ENCODE measurements around the gene GNPAT. TPM values are rescaled to one million over a fixed set of nuclear protein-coding genes. Genes with fewer than 3 reads are reported as not detected.
A peak's percentile ranks its signal among the peaks of the same experiment; 100 is the strongest.
"Not testable (repeated sequence)": the region's sequence is repeated elsewhere in the genome, so short reads cannot be mapped to it uniquely, and the experiment has no call there.

Gene GNPAT
- total RNA-seq, 1 experiment from 2014 or later, result 62.5 TPM

DNA sequence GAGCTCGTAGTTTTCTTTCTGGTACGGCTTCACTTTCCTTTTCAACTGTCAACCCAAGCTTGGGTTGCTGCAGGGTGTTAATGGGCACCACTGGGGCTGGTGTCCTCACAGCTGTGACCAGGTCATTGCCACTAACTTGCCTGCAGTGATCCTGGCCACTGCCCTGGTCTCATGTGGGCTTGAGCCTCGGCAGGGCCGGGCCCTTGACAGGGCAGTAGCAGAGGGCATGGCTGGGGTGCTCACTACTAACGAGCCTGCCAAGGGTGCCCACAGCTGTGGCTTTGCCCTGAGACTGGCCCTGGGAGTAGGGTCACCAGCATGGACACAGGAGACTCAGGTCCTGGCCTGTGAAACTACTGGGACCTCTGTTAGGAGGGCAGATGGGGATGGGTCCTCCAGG lies 31.5 kb upstream of the GNPAT start:
- H3K36me3 ChIP-seq, result no peaks in the 10 kb centered on the region
- peaks cover 6% of the 10 kb centered on the region; the same call in 1 of the 2 replicates for H3K27me3 ChIP-seq
- H3K4me3 ChIP-seq, result no peak overlapping the region
- H3K9me3 ChIP-seq, result no peaks in the 10 kb centered on the region
- DNase-seq, result no peak

- Histone ChIP-seq H3K4me3 (no peak overlapping the region), H3K27me3 (peaks cover 10% of the 10 kb centered on the region), H3K36me3 (no peaks in the 10 kb centered on the region), H3K9me3 (no peaks in the 10 kb centered on the region)
- DNase-seq, result no peak
Observed at GRCh38 chr1:231210126-231210525, 30.9 kb upstream of the GNPAT start.

DNA sequence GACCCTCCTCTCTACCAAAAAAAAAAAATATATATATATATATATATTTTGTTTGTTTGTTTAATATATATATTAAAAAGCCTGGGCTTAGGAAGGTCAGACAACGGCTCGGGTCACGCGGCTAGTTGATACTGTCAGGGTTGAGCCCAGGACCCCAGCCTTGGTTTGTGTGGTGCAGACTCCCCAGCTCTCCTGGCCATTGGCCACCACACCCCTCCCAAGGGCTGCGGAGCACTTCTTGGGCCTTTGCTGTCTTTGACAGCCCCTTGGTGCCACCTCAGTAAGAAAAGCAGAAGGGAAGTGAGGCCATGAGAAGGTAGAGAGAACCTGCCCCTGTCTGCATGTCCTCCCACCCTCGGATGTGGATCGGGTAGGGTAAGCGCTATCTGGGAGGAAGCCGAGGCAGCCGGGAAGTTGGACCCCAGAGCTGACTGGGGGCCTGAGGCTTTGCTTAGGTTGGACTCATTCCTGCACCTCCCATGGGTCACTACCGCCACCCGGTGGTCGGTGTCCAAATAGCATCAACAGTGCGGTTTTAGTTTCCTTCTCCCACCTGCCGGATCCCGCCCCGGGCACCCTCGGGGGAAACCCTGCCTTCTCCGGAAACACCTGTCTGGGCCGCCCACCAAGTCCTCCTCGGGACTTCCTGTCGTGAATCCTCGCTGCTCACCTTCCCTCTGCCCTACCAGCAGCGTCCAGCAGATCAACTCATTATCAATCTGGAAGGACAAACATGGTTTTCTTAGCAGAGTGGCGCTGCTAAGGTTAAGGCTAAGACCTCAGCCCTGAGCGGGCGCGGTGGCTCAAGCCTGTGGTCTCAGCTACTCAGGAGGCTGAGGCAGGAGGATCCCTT lies 29.8 kb upstream of the GNPAT start:
- peak; percentile 55 for DNase-seq
- H3K36me3 ChIP-seq, result no peaks in the 10 kb centered on the region
- peak overlapping the region; percentile 44 for H3K4me3 ChIP-seq
- H3K27me3 ChIP-seq, result peaks cover 15% of the 10 kb centered on the region
- H3K9me3 ChIP-seq, result no peaks in the 10 kb centered on the region

DNA sequence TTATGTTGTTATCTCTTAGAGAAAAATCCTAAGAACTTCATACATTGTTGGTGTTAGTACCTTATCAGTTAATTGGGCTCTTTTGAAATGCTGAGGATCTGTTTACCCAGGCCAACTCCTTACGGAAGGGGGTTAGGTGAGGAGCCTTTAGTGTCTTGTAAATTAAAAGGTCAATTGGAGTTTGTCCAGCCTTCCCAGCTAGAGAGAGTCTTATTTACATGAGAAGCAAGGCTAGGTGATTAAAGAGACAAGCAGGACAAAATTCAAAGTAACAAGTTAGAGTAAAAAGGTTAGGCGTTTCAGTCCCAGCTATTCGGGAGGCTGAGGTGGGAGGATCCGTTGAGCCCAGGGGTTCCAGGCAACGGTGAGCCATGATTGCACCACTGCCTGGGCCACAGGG lies 28.7 kb upstream of the GNPAT start:
- not testable (repeated sequence) for DNase-seq, H3K36me3 ChIP-seq, H3K9me3 ChIP-seq, H3K4me3 ChIP-seq
- H3K27me3 ChIP-seq, result peaks cover 15% of the 10 kb centered on the region

DNA sequence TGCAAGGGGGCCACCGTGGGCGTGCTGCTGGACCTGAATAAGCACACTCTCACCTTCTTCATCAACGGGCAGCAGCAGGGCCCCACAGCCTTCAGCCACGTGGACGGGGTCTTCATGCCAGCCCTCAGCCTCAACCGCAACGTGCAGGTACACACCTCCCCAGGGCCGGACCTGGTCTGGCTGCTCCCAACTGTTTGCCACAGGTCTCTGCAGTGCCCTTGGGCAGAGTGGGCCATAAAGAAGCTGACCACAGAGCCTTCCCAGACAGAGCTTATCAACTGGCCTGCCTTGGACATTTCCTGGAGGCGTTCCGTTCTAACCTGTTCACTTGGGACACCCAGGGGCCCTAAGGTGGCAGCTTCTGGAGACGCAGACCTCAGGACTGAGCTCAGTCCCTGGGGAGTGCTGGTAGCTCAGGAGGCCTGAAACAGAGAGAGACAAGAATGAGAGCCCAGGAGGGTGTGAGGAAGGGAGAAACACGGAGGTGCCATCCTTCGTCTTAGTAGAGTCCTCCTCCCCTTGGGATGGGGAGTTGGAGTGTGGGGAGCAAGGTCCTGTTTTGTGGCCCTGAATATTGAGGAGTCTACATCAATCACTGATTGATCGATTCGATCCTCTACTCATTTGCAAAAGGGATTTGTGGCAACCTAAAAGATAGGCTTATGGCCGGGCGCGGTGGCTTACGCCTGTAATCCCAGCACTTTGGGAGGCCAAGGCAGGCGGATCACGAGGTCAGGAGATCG lies 27.0 kb upstream of the GNPAT start:
- H3K36me3 ChIP-seq, result no peaks in the 10 kb centered on the region
- DNase-seq, result no peak
- H3K27me3 ChIP-seq, result peaks cover 19% of the 10 kb centered on the region
- no peak overlapping the region for H3K4me3 ChIP-seq
- no peaks in the 10 kb centered on the region for H3K9me3 ChIP-seq

DNA sequence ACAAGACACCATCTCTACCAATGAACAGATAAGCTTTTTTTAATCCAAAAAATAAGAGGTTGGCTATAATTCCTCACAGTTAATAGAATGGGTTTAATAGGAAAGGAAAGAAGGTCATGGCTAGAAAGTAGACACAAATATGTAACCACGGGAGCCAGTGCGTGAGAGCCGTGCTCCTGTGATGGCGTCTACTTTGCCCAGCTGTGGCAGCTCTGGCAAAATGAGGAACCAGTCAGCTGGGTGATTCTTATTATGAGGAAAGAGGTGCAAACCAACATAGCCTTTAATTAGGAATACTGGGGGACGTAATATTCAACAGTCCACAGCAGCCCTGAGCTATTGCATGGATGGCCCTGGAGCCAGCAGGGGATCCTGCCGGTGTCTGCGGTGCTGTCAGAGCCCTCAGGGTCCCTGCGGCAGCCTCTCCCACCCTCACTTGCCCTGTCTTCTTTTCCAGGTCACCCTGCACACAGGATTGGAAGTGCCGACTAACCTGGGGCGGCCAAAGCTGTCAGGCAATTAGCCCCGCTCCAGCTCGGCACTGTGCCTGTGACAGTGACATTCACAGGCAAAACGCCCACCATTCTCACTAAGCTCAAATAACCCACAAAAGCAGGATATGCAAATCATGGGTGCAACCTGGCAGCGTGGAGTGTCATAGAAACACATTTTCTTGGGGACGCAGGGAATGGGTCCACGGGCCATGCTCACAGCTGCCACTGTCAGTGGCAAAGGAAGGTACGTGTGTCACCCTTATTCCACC lies 25.9 kb upstream of the GNPAT start:
- DNase-seq, result no peak
- Histone ChIP-seq H3K9me3 (no peaks in the 10 kb centered on the region), H3K4me3 (no peak overlapping the region), H3K36me3 (no peaks in the 10 kb centered on the region), H3K27me3 (peaks cover 19% of the 10 kb centered on the region)

DNA sequence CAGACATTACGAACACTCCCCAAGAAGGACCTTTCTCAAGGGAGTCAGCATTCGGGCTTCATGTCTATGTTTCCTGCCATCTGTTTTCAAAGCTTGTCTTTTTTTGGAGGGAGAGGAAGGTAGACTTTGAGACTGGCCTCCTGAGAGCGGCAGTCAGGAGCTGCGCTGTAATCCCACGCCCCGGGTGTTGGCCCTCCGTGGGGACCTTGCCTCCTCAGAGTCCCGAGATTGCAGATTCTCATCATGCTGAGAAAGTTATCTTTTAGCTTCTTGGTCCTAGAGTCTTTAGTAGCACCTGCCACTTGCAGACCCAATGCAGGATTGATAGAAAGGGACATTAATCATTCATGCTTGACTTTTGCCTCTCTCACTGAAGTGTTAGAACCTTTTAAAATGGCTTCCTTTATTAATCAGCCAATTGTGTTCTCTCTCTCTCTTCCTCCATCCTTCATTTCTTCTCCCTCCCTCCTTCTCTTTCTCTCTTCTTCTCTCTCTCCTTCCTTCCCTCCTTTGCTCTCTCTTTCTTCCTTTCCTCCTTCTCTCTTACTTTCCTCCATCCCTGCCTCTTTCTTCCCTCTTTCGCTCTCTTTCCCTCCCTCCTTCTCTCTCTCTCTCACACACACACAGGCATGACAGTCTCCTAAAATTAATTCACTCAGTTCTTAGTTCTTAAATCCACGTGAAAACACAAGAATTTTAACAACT lies 25.2 kb upstream of the GNPAT start:
- H3K9me3 ChIP-seq, result no peaks in the 10 kb centered on the region
- no peak overlapping the region for H3K4me3 ChIP-seq
- H3K36me3 ChIP-seq, result no peaks in the 10 kb centered on the region
- DNase-seq, result no peak
- peaks cover 19% of the 10 kb centered on the region for H3K27me3 ChIP-seq

- Histone ChIP-seq H3K36me3 (no peaks in the 10 kb centered on the region), H3K4me3 (no peak overlapping the region), H3K27me3 (peaks cover 19% of the 10 kb centered on the region), H3K9me3 (no peaks in the 10 kb centered on the region)
- no peak for DNase-seq
Observed at GRCh38 chr1:231216498-231216897, 24.5 kb upstream of the GNPAT start.

GRCh38 chr1:231217056-231217455 lies 24.0 kb upstream of the GNPAT start:
- no peak for DNase-seq
- peaks cover 18% of the 10 kb centered on the region for H3K27me3 ChIP-seq
- H3K36me3 ChIP-seq, result no peaks in the 10 kb centered on the region
- H3K4me3 ChIP-seq, result no peak overlapping the region
- H3K9me3 ChIP-seq, result no peaks in the 10 kb centered on the region

DNA sequence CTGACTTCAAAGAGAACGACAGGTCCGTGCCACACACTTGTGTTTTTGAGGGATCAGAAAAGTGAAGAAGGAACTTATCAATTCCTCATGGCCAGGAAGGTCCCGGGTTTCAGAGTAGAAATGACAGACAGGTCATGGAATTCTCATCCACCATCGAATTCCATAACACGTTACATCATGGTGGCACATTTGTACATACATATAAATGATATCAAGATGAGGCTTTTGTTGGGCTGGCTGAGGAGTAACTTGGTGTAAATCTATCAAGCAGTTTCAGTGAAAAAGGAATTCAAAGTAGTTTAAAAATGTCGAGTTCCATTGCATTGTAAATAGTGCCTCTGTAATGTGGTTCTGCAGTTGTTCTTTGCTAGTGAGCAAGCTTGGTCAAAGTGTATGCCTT lies 22.9 kb upstream of the GNPAT start:
- H3K9me3 ChIP-seq, result no peaks in the 10 kb centered on the region
- peaks cover 14% of the 10 kb centered on the region; the same call in 1 of the 2 replicates for H3K27me3 ChIP-seq
- H3K4me3 ChIP-seq, result no peak overlapping the region
- DNase-seq, result no peak
- H3K36me3 ChIP-seq, result no peaks in the 10 kb centered on the region

DNA sequence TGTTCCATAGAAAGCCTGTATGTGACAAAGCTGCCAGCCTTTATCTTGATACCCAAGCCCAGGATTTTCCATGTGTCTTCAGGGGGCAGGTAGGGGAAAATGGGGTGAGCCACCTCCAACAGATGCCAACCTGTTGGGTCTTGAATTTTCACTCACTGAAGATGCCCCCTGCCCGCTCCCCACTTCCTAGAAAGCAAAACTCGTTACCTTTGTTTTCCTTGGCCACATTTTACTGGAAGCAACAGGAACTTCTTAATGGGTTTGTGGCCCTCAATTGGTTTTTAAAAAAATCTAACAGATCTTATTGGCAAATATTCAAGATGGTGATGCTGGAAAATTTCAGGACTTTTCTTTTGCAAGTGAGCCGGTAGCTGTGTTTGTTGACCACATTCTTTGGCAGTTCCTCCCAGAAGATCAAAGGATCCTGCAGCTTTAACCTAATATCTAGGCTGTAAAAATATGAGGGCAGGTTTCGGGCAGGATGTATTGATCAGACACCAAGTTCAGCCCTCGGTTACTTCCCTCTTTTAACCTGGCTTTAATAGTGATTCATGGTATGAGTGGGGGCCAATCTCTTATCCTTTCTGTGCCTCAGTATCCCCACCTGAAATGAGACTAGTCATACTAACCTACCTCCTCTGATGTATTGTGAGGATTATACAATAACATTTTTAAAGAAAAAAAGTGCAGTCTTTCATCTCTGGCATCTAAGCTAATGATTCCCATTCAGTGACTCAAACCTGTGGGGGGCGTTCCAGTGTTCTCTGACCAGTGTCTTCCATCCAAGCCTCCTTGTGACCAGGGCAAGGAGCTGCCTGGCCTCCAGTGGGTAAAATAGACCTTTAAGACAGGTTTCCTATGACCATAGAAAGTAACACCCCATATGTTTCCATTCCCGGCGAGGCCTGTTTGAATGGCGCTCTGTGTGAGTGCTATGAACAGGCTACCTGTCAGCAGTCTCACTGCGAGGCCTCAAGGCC lies 21.3 kb upstream of the GNPAT start:
- H3K4me3 ChIP-seq, result no peak overlapping the region
- no peak for DNase-seq
- peaks cover 14% of the 10 kb centered on the region; the same call in 1 of the 2 replicates for H3K27me3 ChIP-seq

DNA sequence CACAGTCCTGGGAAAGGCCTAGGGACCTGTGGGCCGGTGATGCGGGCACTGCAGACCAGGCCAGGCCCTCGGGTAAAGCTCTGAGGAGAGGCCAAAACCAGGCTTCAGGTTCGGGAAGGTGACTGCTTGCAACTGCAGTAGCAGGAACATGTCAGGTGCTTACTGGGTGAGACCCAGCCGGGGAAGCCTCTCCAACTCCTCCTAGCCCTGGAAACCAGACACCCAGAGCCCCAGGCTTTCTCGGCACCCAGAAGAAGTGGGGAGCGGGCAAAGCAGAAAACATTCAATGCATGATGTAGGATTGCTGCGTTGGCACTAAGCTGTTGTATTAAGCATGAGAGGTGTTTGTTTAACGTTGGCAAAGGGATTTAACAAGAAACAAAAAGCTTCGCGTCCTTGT lies 20.2 kb upstream of the GNPAT start:
- H3K9me3 ChIP-seq, result no peaks in the 10 kb centered on the region
- H3K36me3 ChIP-seq, result peaks cover 14% of the 10 kb centered on the region; the same call in 1 of the 2 replicates
- no peak for DNase-seq
- H3K27me3 ChIP-seq, result peaks cover 5% of the 10 kb centered on the region; the same call in 1 of the 2 replicates
- H3K4me3 ChIP-seq, result no peak overlapping the region

More for the DNA sequence above, 21.3 kb upstream of the GNPAT start:
- H3K36me3 ChIP-seq, result peaks cover 8% of the 10 kb centered on the region; the same call in 1 of the 2 replicates
- no peaks in the 10 kb centered on the region for H3K9me3 ChIP-seq

GRCh38 chr1:231226156-231226555 lies 14.9 kb upstream of the GNPAT start:
- H3K27me3 ChIP-seq, result no peaks in the 10 kb centered on the region
- no peaks in the 10 kb centered on the region for H3K9me3 ChIP-seq
- no peak for DNase-seq
- H3K4me3 ChIP-seq, result no peak overlapping the region
- H3K36me3 ChIP-seq, result peaks cover 30% of the 10 kb centered on the region

GRCh38 chr1:231231511-231231910 lies 9.5 kb upstream of the GNPAT start:
- H3K4me3 ChIP-seq, result no peak overlapping the region
- H3K27me3 ChIP-seq, result no peaks in the 10 kb centered on the region
- H3K9me3 ChIP-seq, result no peaks in the 10 kb centered on the region
- DNase-seq, result no peak
- peaks cover 26% of the 10 kb centered on the region for H3K36me3 ChIP-seq

Measured in MG63 (cell line).